Measurements from ENCODE around the gene IER2. TPM values are rescaled to one million over a fixed set of nuclear protein-coding genes. Genes with fewer than 3 reads are reported as not detected.

The IER2 gene
- total and polyA plus RNA-seq, 2 of the 8 experiments (the other 6 are each of a cell fraction or from before 2014, with no cell fraction given): 84.5 to 138 TPM

DNA sequence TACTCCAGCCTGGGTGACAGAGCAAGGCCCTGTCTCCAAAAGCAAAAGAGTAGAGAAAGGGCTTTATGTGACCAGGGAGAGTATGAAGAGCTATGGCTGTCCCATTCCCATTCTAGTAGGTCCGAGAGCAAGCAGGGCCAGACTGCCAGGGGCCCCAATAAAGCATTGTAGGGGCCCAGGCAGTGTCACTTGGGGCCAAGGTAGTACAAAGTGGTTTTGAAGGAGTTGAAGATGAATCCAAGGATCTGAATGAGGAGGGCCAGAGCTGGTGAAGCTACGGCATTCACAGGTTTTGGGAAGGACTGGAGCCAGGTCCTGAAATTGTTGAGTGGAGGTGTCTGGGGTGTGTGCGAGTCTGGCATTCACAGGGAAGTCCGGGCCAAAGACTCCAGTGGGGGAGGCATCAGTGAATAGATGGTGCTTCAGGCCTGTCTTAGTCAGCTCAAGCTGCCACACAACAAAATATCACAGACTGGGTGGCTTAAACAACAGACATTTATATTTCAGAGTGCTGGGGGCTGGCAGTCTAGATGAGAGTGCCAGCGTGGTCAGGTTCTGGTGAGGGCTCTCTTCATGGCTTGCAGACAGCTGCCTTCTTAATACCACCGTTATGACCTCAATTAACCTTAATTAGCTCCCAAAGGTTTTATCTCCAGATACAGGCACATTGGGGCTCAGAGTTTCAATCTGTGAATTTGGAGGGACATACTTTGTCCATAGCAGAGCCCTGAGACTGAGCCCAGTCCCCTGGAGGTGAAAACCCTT, 22.2 kb upstream of the IER2 start:
- no peak overlapping the region for H2BK15ac ChIP-seq (ENCODE audit: low read length)
- POLR2A ChIA-PET (ENCODE audit: partially characterized antibody): interaction anchor here (0.6 to 14.8 kb wide), 12 partner anchors 8 to 97 kb away, joined by 3 to 228 read pairs (median 4); partner anchors contain the start of genes IER2, NACC1, STX10 and TRMT1
- no peak for FAIRE-seq
- H3K56ac ChIP-seq (replicated peaks; ENCODE audit: insufficient read length, low read depth, low read length): no peak overlapping the region
- 96% methylated on average over 6 of the region's 6 CpGs; no CpG with 5 or more reads in 1 of the 2 experiments for WGBS, 2 experiments (ENCODE audit: extremely low coverage in 1 of 2, insufficient coverage in 1 of 2, insufficient read length in 1 of 2, insufficient replicate concordance in 2 of 2, low coverage in 1 of 2, low lambda C conversion rate in 2 of 2, missing lambda C conversion rate in 1 of 2)
- H3K4me2 ChIP-seq (ENCODE audit: insufficient read depth in 1 of 2, low read depth in 2 of 2, low read length in 2 of 2): no peak overlapping the region
- no peak overlapping the region for H3K18ac ChIP-seq (ENCODE audit: extremely low read depth, low read length)
- H3K27ac ChIP-seq (ENCODE audit: low read depth, low read length): no peak overlapping the region
- H3K23me2 ChIP-seq (ENCODE audit: low read depth, low read length): no peaks in the 10 kb centered on the region
- H2BK5ac ChIP-seq (ENCODE audit: low read depth, low read length): no peak overlapping the region
- H4K20me1 ChIP-seq (replicated peaks in 1 of 2; ENCODE audit: control insufficient read depth in 1 of 2, insufficient read depth in 2 of 2, low read length in 2 of 2): peaks cover 42 to 56% of the 10 kb centered on the region in 2 experiments
- no peak overlapping the region for H4K5ac ChIP-seq (ENCODE audit: insufficient read length, low read depth, low read length)
- no peak overlapping the region for H2BK12ac ChIP-seq (ENCODE audit: low read depth, low read length)
- H4K91ac ChIP-seq (replicated peaks; ENCODE audit: insufficient read length, low read length): no peak overlapping the region
- peaks cover 40% of the 10 kb centered on the region for H3K79me1 ChIP-seq (ENCODE audit: low read depth, low read length)
- H2AK5ac ChIP-seq (ENCODE audit: low read depth, low read length): no peak overlapping the region
- no peak overlapping the region for H3K14ac ChIP-seq (ENCODE audit: insufficient read length)
- TF ChIP-seq POU5F1 (IDR thresholded peaks at IDR 0.05; ENCODE audit: low read depth, low read length) (no peak), SRF (IDR thresholded peaks at IDR 0.05; ENCODE audit: low read depth, low read length) (no peak), EGR1 (IDR thresholded peaks at IDR 0.05; ENCODE audit: borderline replicate concordance, low read depth, low read length) (no peak), TCF12 (IDR thresholded peaks at IDR 0.05; ENCODE audit: low read depth, low read length) (no peak), RXRA (IDR thresholded peaks at IDR 0.05; ENCODE audit: insufficient read depth, low read depth, low read length) (no peak), SIX5 (IDR thresholded peaks at IDR 0.05; ENCODE audit: low read depth, low read length) (no peak), CHD2 (IDR thresholded peaks at IDR 0.05; ENCODE audit: low read length) (no peak), CTBP2 (IDR thresholded peaks at IDR 0.05; ENCODE audit: borderline replicate concordance, insufficient read depth, insufficient read length, low read length) (no peak), POLR2A (IDR thresholded peaks at IDR 0.05; ENCODE audit: control extremely low read depth in 1 of 2, low read depth in 2 of 2, low read length in 2 of 2) (no peak), JUN (IDR thresholded peaks at IDR 0.05; ENCODE audit: low read depth, low read length) (no peak)
- DNase-seq (ENCODE audit: low read depth in 1 of 2, low spot score in 2 of 2): no peak
- no peaks in the 10 kb centered on the region for H3K9me3 ChIP-seq (ENCODE audit: insufficient read depth in 2 of 2, low read depth in 1 of 2, low read length in 1 of 2)
- peaks cover 0 to 5% (median 3%) of the 10 kb centered on the region in 4 experiments; a peak in 3 of 8 replicates for H3K36me3 ChIP-seq (ENCODE audit: control insufficient read depth in 2 of 4, insufficient read depth in 4 of 4, low read length in 3 of 4)
- no peak overlapping the region for H2BK20ac ChIP-seq (ENCODE audit: low read length)
- H4K8ac ChIP-seq (ENCODE audit: extremely low read depth, insufficient read depth, low read length): no peak overlapping the region
- no peaks in the 10 kb centered on the region for H3K27me3 ChIP-seq (replicated peaks in 1 of 4; ENCODE audit: control insufficient read depth in 3 of 4, extremely low read depth in 1 of 4, insufficient read depth in 3 of 4, low read length in 3 of 4)
- H3K4me3 ChIP-seq (ENCODE audit: extremely low read depth in 1 of 4, insufficient read depth in 2 of 4, low read depth in 3 of 4, low read length in 4 of 4): no peak overlapping the region
- H2BK120ac ChIP-seq (replicated peaks; ENCODE audit: low read depth, low read length): no peak overlapping the region
- H3K4ac ChIP-seq (replicated peaks; ENCODE audit: insufficient read length, low read depth, low read length): no peak overlapping the region
- CTCF ChIA-PET (ENCODE audit: partially characterized antibody): interaction anchor here (0.6 to 1.6 kb wide), 8 partner anchors 9 to 585 kb away, joined by 3 to 5 read pairs (median 4); no protein-coding TSS in a partner anchor
- peaks cover 0 to 3% (median 0%) of the 10 kb centered on the region in 4 experiments; a peak in 1 of 7 replicates for H3K4me1 ChIP-seq (replicated peaks in 1 of 4; ENCODE audit: control insufficient read depth in 3 of 4, insufficient read depth in 4 of 4, low read length in 3 of 4)
- no peak overlapping the region for H3K23ac ChIP-seq (ENCODE audit: insufficient read length)
- peaks cover 33 to 96% of the 10 kb centered on the region in 2 experiments for H3K79me2 ChIP-seq (ENCODE audit: control insufficient read depth in 1 of 2, insufficient read depth in 2 of 2, low read length in 2 of 2)
- H2AFZ ChIP-seq (ENCODE audit: low read length): no peak overlapping the region
- H3K9ac ChIP-seq (replicated peaks in 1 of 4; ENCODE audit: extremely low read depth in 1 of 4, low read depth in 3 of 4, low read length in 3 of 4): no peak overlapping the region

Measured in H1 (cell line).